Measurements from ENCODE around the gene SRC. TPM values are rescaled to one million over a fixed set of nuclear protein-coding genes. Genes with fewer than 3 reads are reported as not detected.

Gene SRC
- total RNA-seq, 1 donor from 2014 or later: 49.7 TPM

GRCh38 chr20:37395410-37395797 lies 49.5 kb downstream of the SRC start:
- Histone ChIP-seq H3K27me3 (ENCODE audit: control insufficient read depth, insufficient read depth, low read length) (no peaks in the 10 kb centered on the region), H3K36me3 (ENCODE audit: control insufficient read depth, insufficient read depth, low read length) (peaks cover 2% of the 10 kb centered on the region), H3K4me3 (ENCODE audit: low read depth, low read length) (no peak overlapping the region)
- TF ChIP-seq CTCF (IDR thresholded peaks at IDR 0.05; ENCODE audit: insufficient read depth, low read length, poor library complexity, severe bottlenecking): no peak
- no peak for DNase-seq (ENCODE audit: low read depth)

GRCh38 chr20:37395921-37396415 lies 50.0 kb downstream of the SRC start:
- TF ChIP-seq CTCF (IDR thresholded peaks at IDR 0.05; ENCODE audit: insufficient read depth, low read length, poor library complexity, severe bottlenecking): no peak
- no peak for DNase-seq (ENCODE audit: low read depth)
- Histone ChIP-seq H3K27me3 (ENCODE audit: control insufficient read depth, insufficient read depth, low read length) (no peaks in the 10 kb centered on the region), H3K4me3 (ENCODE audit: low read depth, low read length) (no peak overlapping the region), H3K36me3 (ENCODE audit: control insufficient read depth, insufficient read depth, low read length) (peaks cover 2% of the 10 kb centered on the region)

- no peak for DNase-seq (ENCODE audit: low read depth)
- TF ChIP-seq CTCF (IDR thresholded peaks at IDR 0.05; ENCODE audit: insufficient read depth, low read length, poor library complexity, severe bottlenecking): no peak
- no peaks in the 10 kb centered on the region for H3K27me3 ChIP-seq (ENCODE audit: control insufficient read depth, insufficient read depth, low read length)
- peaks cover 2% of the 10 kb centered on the region for H3K36me3 ChIP-seq (ENCODE audit: control insufficient read depth, insufficient read depth, low read length)
- H3K4me3 ChIP-seq (ENCODE audit: low read depth, low read length): no peak overlapping the region
These were observed 50.6 kb downstream of the SRC start for GRCh38 chr20:37396416-37397075.

- DNase-seq (ENCODE audit: low read depth): no peak
- no peak overlapping the region for H3K4me3 ChIP-seq (ENCODE audit: low read depth, low read length)
- peaks cover 2% of the 10 kb centered on the region for H3K36me3 ChIP-seq (ENCODE audit: control insufficient read depth, insufficient read depth, low read length)
- TF ChIP-seq CTCF (IDR thresholded peaks at IDR 0.05; ENCODE audit: insufficient read depth, low read length, poor library complexity, severe bottlenecking): no peak
- no peaks in the 10 kb centered on the region for H3K27me3 ChIP-seq (ENCODE audit: control insufficient read depth, insufficient read depth, low read length)
These were observed 51.4 kb downstream of the SRC start for GRCh38 chr20:37397076-37397953.

GRCh38 chr20:37397954-37398749 lies 52.2 kb downstream of the SRC start:
- DNase-seq (ENCODE audit: low read depth): no peak
- H3K27me3 ChIP-seq (ENCODE audit: control insufficient read depth, insufficient read depth, low read length): no peaks in the 10 kb centered on the region
- TF ChIP-seq CTCF (IDR thresholded peaks at IDR 0.05; ENCODE audit: insufficient read depth, low read length, poor library complexity, severe bottlenecking): no peak
- H3K4me3 ChIP-seq (ENCODE audit: low read depth, low read length): no peak overlapping the region
- H3K36me3 ChIP-seq (ENCODE audit: control insufficient read depth, insufficient read depth, low read length): peaks cover 2% of the 10 kb centered on the region

All from kidney epithelial cell (primary cell).